ENCODE measurements around the gene AGMO.
"Not testable (repeated sequence)": the region's sequence is repeated elsewhere in the genome, so short reads cannot be mapped to it uniquely, and the experiment has no call there.

AGMO gene

DNA sequence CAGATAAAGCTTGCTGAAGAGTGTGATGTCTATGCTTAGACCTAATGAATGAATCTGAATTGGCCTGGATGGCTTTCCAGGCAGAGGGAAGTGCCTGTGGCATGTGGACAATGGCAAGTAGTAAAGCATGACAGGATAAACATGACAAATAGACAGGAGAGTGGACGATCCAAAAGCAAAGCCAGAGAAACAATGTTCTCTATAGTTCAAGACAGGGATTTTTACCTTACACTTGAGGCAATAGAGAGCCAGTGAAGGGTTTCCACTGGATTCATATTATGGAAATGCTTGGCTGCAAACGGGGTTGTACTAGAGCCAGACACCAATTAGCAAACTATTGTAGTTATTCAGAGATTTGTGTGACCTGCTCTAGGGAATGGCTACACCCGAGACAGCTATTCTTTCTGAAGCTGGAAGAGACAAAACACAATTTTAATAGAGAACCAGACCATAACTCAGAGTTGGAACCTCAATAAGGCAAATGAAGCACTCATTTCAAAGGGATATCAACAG is 2.3 kb downstream of the AGMO start:
- no peak for DNase-seq (ENCODE audit: low spot score)

DNA sequence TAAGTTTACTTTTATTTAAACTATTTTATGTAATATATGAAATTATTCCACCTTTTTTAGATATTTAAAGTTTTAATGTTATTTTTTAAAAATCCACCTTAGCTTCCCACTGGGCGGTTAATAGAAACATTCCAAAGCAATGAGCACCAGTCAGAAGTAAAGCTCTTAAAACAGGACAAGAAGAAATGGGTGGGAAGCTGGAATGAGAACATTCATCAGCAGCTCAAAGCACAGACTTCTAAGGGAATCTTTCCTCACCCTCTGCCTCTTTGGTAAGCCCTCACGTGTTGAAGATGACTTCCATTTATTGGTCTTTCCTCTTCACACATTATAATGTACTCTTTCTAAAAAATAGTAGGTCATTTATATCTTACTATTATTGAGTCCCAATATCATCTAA is 3.1 kb downstream of the AGMO start:
- DNase-seq (ENCODE audit: low spot score): no peak

DNA sequence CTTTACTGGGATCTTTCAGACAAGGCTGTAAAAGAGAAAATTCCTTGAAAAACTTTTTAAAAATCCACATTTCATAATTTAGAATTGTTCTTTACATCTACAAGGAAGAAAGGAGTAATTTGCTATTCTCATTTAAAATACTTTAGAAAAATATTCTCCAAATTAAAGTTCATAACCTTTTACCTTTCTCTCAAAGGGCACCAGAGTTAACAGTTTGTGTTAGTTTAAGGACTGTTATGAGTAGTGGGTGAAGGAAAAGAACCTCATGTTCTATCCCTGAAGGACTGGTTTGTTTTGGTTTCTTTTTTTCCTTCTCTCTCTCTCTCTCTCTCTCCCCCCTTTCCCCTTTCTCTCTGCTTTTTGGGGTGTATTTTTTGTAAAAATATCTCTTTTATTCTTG is 4.1 kb downstream of the AGMO start:
- DNase-seq (ENCODE audit: low spot score): no peak

DNA sequence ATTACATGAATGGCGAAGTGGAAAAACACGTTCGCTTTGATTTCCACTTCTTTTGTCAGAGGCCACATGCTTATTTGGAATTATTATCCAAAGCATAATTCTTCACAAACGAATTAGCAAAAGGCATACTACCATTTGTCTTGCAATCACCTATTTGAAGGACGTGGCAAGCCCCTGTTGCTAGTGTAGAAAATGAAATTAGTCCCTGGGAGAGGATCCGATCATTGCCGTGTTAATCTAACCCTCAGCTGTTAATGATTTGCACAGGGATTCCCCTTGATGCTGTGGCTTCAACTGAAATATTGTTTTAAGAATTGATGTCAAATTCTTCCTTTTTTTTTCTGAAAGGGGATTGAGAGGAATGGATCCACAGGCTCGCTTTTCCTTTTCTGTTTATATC is 4.6 kb downstream of the AGMO start:
- no peak for DNase-seq (ENCODE audit: low spot score)

DNA sequence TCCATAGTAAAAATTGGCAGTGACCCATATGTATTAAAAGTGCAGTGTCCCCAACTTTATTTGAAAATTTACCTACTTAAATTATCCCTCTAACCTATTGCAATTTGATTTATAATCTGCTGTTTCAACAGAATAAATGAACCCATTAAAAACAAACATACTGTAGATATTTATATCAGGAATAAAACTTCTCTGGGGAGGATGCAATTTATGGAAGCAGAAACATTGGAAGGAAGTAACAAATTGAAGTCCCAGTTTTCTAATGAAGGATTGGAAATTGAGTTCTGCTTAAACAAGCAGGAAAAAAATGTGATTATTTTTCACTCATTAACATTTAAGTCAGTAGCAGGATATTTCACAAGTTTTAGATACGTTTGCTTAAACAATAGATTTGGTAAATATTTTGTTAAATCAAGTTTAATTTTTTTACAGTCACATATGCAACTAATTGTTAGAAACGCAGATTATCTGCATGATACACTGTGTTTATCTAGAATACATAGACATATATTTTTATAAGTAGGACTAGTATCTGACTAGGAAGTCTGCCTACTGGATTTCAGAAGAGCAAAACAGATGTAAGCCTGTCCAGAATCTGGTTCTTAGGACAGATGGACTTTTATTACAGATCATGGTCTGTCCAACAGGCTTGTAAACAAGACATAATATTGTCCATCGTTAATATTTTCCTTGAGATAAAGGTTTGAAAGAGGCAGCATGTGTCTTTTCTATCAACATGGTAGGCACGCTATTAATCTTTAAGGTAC is 5.3 kb downstream of the AGMO start:
- no peak for DNase-seq (ENCODE audit: low spot score)

DNA sequence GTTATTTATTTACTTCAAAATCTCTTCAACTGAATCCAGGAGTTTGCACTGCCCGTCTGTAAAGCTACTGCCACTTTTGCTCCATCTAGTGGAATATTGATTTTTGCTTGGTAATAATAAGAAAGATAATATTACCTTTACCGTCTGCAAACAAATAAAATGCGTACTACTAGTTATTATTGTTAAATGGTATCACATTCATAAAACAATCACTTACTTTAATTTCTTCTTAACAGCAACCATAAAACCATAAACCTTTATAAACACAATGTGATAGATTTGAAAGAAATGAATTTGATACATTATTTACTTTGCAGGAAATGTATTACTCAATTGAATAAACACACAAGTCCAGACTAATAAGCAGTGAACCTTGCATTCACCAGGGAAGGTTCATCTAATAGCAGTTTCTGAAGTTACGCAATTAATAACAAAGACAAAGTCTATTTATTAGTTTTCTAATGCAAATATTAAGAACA is 6.4 kb downstream of the AGMO start:
- no peak for DNase-seq (ENCODE audit: low spot score)

DNA sequence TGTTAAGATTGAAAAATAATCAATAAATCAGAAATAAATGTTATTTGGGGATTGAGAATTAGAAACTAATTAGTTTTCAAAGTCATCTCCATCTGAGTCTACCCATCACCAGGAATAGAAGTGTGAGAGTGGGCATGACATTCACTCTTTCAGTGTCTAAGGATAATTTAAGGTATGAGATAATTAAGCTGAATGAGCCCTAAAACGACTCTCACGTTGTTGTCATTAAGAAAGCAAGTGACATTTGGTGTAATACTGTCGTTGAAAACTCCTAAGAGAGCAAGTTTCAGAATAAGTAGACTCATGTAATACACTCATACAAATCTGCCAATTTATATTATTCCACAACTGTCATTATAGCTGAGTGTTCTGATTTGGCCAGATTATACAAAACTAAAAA is 7.1 kb downstream of the AGMO start:
- no peak for DNase-seq (ENCODE audit: low spot score)

DNA sequence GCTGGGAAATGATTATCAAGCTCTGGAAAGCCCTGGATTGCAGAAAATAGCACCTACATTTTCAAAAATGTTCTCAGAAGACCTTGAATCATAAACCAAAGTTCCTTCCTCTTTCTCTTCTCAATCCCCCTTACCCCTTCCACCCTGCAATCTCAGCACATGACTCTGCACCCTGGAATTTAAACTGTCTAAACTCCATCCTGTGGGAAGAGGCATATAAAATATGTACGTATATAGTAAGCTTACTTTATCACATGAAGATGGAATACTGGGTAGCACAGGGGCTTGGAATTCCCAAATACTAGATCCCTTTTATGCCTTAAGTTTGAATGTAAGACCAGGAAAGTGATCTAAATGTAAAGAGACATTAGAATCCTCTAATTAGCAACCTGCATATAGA is 7.7 kb downstream of the AGMO start:
- no peak for DNase-seq (ENCODE audit: low spot score)

DNA sequence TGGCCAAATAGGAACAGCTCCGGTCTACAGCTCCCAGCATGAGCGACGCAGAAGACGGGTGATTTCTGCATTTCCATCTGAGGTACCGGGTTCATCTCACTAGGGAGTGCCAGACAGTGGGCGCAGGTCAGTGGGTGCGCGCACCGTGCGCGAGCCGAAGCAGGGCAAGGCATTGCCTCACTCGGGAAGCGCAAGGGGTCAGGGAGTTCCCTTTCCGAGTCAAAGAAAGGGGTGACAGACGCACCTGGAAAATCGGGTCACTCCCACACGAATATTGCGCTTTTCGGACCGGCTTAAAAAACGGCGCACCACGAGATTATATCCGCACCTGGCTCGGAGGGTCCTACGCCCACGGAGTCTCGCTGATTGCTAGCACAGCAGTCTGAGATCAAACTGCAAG is 14.5 kb downstream of the AGMO start:
- not testable (repeated sequence) for DNase-seq (ENCODE audit: low spot score)

DNA sequence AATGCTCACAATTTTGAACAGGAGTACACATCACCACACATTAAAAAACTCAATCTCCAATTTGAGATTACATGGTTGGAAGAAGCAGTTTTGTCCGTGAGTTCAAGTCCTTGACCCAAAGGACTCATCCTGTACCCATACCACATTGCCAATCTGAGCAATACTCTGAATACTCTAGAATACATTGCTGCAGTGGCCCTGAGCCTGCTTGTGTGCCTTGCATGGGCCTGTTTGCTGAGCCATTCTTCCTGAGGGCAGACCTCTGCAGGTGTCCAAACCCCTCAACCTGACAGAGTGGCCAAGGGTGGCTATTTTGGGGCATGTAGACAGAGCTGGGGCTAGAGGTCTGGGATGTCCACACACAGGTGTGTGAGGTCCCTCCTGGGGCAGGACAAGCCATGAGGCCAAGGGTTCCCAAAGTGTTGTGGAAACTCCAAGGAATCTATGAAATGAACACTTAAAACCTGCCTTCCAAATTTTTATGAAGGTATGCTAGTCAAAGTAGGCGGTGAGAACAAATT is 15.5 kb downstream of the AGMO start:
- no peak for DNase-seq (ENCODE audit: low spot score)

DNA sequence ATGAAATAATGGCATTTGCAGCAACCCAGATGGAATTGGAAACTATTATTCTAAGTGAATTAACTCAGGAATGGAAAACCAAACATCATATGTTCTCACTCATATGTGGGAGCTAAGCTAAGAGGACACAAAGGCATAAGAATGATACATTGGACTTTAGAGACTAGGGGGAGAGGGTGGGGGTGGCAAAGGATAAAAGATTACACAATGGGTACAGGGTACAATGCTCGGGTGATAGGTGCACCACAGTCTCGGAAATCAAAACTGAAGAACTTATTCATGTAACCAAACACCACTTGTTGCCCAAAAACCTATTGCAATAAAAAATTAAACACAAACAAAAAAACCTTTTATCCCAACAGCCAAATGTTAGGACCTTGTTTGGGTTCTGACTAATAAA is 17.8 kb downstream of the AGMO start:
- no peak for DNase-seq (ENCODE audit: low spot score)

DNA sequence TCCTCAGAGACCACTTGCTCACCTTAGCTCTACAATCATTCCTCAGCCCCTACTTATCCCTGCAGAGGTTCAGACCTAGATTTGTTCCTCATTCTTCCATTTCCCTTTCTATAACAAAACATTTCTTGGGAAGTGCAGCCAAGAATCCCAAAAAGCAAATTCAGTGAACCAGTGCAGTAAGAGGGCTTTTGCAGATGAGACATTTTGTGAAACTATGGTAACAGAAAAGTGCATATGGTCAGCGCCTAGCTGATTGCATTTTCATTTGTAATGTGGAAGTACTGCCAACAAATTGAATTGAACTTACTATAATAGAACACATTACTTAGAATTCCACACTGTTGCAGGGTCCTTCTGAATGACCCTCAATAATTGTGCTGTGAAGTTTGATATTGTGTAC is 18.6 kb downstream of the AGMO start:
- DNase-seq (ENCODE audit: low spot score): no peak

DNA sequence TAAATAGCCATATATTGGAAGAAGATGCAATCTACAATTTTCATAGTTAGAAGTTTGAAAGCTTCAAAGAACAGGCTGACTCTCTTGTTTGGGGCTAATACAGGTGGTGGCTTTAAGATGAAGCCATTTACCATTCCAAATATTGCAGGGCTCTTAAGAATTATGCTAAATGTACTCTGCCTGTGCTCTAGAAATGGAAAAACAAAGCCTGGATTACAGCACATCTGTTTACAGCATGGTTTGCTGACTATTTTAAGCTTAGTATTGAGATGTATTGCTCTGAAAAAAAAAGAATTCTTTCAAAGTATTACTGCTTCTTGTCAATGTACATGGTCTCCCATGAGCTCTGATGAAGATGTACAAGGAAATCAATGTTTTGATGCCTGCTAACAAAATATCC is 34.2 kb downstream of the AGMO start:
- DNase-seq (ENCODE audit: low spot score): no peak

DNA sequence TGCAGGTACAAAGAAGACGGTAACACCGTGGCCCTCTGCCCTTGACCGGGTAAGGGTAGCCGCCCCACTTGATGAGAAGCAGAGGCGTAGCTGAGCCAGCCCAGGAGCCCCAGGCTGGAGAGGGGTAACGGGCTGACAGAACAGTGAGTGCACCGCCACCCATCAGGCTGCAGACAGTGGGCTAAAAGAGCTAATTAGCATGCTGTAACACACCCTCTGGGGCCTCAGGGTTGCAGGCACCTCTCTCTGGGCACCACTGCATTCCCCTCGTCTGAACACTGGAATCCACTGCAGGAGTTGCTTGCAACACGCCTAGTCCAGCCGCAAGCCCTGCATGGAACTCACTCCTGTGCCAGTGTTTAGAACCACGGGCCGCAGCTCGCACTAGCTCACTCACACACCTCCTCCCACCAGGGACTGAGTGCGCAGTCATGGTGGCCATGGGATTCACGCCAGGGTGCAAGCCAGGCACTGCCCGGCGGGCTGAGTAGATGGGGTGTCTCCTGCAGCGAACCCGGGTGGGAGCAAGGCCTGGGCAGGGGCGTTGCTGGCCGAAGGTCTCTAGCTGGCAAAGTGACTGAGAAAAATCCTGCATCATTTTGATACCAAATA is 36.1 kb downstream of the AGMO start:
- DNase-seq (ENCODE audit: low spot score): no peak

DNA sequence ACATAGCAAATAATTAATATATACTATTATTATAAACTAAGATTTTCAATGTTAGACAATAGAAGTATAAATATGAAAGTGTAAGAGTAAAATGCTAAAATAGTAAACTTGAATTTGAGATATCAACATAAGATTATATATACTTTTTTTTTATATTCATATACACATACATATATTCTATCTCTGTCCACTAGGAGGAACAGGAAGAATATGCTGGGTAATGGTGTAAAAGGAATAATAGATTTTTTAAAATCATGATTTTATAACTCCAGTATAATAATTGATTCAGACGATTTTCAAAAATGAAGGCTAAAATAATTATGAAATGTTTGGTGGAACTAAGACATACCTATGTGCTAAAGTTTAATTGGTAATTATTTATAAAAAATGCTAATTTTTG is 37.7 kb downstream of the AGMO start:
- DNase-seq (ENCODE audit: low spot score): no peak

DNA sequence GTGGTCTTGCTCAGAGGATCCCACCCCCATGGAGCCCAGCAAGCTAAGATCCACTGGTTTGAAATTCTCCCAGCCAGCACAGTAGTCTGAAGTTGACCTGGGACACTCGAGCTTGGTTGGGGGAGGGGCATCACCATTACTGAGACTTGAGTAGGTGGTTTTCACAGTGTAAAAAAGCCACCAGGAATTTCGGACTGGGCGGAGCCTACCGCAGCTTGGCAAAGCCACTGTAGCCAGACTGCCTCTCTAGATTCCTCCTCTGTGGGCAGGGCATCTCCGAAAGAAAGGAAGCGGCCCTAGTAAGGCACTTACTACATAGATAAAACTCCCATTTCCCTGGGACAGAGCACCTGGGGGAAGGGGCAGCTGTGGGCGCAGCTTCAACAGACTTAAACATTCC is 44.0 kb downstream of the AGMO start:
- DNase-seq (ENCODE audit: low spot score): not testable (repeated sequence)

DNA sequence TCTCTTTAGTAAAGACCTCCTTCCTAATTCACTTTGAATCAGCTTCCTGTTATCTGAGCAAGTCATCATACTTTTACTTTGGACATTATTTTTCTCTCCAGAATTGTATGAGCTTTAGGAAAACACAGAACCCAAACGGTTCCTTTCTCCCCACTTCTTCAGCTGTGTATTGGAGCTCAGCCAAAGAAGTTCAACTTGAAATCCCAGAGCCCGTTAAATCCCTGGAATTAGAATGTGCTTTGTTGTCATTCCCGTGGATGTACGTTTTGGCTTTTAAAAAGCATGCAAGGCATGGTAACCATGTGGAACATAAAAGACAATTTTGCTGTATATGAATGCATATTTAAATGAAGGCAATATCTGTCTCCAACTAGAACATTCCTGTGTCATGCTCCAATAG is 46.6 kb downstream of the AGMO start:
- no peak for DNase-seq (ENCODE audit: low spot score)

DNA sequence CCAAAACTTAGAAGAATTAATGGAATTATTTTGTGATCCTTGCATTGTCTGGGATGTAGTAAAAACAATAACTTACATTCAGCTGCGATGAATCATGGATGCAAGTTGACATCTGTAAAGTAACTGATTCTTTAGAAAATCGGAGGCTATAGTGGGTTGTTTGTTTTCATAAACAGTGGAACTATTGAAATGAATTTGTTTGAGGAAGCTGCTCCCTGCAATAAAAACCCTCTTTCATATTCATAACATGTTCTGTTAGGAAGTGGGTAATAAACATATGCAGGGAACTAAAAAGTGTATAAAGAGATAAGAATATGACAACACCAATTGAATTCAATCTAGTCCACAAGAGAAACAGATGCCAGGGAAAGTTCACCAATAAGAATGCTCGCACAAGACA is 53.6 kb downstream of the AGMO start:
- no peak for DNase-seq (ENCODE audit: low spot score)

DNA sequence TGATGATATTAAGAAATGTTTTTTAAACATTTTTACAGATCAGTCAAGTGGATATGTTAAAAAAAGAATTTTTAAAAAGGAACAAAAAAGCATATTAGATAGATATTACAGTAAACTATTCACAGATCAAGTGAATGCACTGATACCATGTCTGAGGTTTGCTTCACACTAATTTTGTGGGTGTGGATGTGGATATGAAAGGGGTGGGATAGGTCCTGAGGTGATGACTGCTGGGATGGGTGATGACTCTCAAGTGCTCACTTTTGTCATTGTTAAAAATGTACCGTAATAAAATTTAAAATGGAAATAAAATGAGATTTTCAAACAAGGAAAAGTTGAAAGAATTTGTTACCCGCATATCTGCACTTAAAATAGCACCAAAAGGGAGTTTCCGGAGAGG is 54.1 kb downstream of the AGMO start:
- no peak for DNase-seq (ENCODE audit: low spot score)

DNA sequence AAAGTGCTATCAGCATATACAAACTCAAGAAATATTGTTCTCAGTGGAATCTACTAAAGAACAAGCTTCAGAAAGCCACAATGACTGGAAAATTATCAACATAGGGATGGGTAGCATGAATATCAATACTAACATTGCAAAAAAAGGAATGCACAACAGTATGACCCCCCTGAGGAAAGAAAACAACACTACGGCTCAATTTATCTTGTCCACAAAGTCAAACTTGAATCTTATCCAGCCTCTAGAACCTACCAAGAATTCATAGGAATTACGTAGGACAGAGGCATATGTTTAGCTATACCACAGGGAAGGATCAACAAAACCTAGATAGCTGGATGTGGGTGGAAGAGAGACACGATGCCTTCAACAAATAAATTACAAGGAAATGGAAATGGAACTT is 54.6 kb downstream of the AGMO start:
- DNase-seq (ENCODE audit: low spot score): no peak

DNA sequence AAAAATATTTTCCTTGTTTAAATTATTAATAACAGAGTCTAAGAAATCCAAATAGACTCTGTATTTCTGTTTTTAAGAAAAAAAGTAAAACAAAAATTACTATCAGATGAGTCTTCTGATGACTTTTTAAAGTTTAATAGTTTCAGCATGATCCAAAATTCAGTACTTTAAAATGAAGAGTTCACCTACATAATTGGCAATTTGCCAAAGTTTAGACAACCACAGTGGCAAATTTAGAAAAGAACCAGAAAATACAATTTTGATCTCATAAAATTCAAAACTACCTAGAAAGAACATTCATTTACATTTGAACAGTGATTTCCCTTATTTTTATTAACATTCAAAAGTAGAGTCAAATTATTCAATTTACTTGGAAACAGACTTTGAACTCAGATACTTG is 56.1 kb downstream of the AGMO start:
- no peak for DNase-seq (ENCODE audit: low spot score)

DNA sequence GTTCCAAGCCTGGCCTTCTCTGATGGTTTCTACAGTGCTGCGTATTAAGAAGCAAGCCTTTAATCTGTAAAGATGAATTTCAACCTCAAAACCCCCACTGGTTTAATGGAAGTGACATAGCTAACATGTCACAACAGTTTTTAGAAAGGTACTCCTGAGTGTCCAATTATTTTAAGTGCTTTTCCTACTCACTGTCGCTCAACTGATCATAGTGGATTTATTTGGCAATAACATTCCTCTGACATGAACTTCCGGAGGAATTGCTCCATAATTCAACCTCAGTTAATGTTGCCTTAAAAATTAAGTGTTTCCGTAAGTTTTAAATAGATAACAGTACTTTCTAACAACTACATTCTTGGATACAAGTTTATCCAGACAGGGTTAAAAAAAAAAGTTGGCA is 57.5 kb downstream of the AGMO start:
- no peak for DNase-seq (ENCODE audit: low spot score)

DNA sequence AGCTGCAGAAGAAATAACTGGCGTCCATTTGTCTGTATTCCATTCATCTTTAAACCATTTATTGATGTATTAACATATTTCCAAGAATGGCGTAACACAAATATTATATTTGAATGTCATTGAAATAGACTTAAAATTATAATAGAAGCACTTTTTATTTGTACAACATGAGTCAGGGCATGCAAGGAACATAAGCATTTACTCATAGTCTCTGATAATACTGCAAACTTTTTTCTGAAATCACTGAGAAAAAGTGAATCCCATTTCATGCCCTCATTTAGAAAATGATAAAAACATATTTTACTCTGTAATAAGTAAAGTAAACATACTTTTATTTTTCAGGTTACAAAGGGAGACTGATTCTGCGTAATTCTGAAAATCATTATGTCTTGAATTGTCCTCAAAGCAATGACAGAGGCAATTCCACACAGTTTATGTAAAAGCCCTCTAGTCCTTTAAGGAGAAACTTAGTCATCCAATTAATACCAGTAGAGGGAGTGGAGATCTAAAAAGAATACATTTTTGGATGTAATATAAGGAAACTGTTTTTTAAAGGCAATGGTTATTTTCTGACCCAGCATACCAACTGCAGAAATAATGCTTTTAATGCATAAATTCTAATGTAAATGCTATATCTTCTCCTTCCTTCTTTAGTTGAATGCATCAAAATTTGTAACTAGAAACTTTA is 58.1 kb downstream of the AGMO start:
- no peak for DNase-seq (ENCODE audit: low spot score)
